ENCODE measurements around the gene LGALS4.
"Not testable (repeated sequence)": the region's sequence is repeated elsewhere in the genome, so short reads cannot be mapped to it uniquely, and the experiment has no call there.

Gene LGALS4

GRCh38 chr19:38812841-38813320 is at the start of gene LGALS4:
LGALS4 (minus strand) TSS chr19:38812945; CDS start chr19:38812886, 59 bp downstream.
- H3K27ac ChIP-seq = peak within 1 kb of the TSS; percentile 11; the same call in 1 of the 2 replicates
- no peak for TF ChIP-seq ZFX (IDR thresholded peaks at IDR 0.05)
- TF ChIP-seq CTCF (conservative IDR thresholded peaks at IDR 0.05) = no peak

- H3K27ac ChIP-seq = peak overlapping the region; percentile 83
- TF ChIP-seq CTCF (conservative IDR thresholded peaks at IDR 0.05) (no peak), ZFX (IDR thresholded peaks at IDR 0.05) (no peak)
These were observed 48.6 kb upstream of the LGALS4 start for GRCh38 chr19:38861368-38861767.

GRCh38 chr19:38859631-38860204 is 47.0 kb upstream of the LGALS4 start:
- not testable (repeated sequence) for H3K27ac ChIP-seq

- TF ChIP-seq CTCF (conservative IDR thresholded peaks at IDR 0.05) (no peak), ZFX (IDR thresholded peaks at IDR 0.05) (no peak)
These were observed 44.1 kb upstream of the LGALS4 start for GRCh38 chr19:38856813-38857212.

GRCh38 chr19:38855751-38856150 is 43.0 kb upstream of the LGALS4 start:
- H3K27ac ChIP-seq = not testable (repeated sequence)

More at GRCh38 chr19:38856813-38857212, 44.1 kb upstream of the LGALS4 start:
- H3K27ac ChIP-seq = no peak overlapping the region

- H3K27ac ChIP-seq = not testable (repeated sequence)
These were observed 42.2 kb upstream of the LGALS4 start for GRCh38 chr19:38854961-38855360.

- TF ChIP-seq CTCF (conservative IDR thresholded peaks at IDR 0.05) (no peak), ZFX (IDR thresholded peaks at IDR 0.05) (no peak)
- H3K27ac ChIP-seq = peak overlapping the region; percentile 92
These were observed 40.5 kb upstream of the LGALS4 start for GRCh38 chr19:38853214-38853613.

- no peak for TF ChIP-seq CTCF (conservative IDR thresholded peaks at IDR 0.05)
- no peak for TF ChIP-seq ZFX (IDR thresholded peaks at IDR 0.05)
These were observed 39.7 kb upstream of the LGALS4 start for GRCh38 chr19:38852231-38853044.

More at GRCh38 chr19:38852231-38853044, 39.7 kb upstream of the LGALS4 start:
- peak overlapping the region; percentile 92 for H3K27ac ChIP-seq

All from C4-2B (cell line).